Neural crest cell (in vitro differentiated cells): Measurements from ENCODE around the gene GLI2. TPM values are rescaled to one million over a fixed set of nuclear protein-coding genes. Genes with fewer than 3 reads are reported as not detected.

Source experiments
- DNase-seq: peaks from one replicate; pipeline ENCODE4 v3.0.0; 2021; ENCODE audit warnings: low read depth, mixed read lengths, low spot score
- H3K27ac Mint-ChIP-seq: one replicate; pipeline ENCODE4 v1.8.0; 2021; ENCODE audit warnings: mild to moderate bottlenecking, mixed read lengths; ENCODE audit not compliant: unreplicated experiment
- H3K27me3 Mint-ChIP-seq: 2 replicates; pipeline ENCODE4 v1.8.0; 2021; ENCODE audit warnings: low read depth, mild to moderate bottlenecking, mixed read lengths
- H3K36me3 Mint-ChIP-seq: 2 replicates; pipeline ENCODE4 v1.8.0; 2021; ENCODE audit warnings: low read depth, mild to moderate bottlenecking, mixed read lengths
- H3K4me1 Mint-ChIP-seq: 2 replicates; pipeline ENCODE4 v1.8.0; 2021; ENCODE audit warnings: mixed read lengths
- H3K4me3 Mint-ChIP-seq: one replicate; pipeline ENCODE4 v1.8.0; 2021; ENCODE audit warnings: mild to moderate bottlenecking, mixed read lengths
- H3K9me3 Mint-ChIP-seq: 2 replicates; pipeline ENCODE4 v1.8.0; 2021; ENCODE audit warnings: mixed read lengths
- CTCF ChIP-seq: fragments of 200-600 bp; sonication (generic); conservative IDR thresholded peaks from 2 replicates; pipeline ENCODE4 v1.5.0; 2021; ENCODE audit warnings: antibody characterized with exemption, mild to moderate bottlenecking
- total RNA-seq: library from RNA; stranded (reverse); gene quantifications from 2 replicates; pipeline ENCODE4 v1.2.1, GENCODE V29; 2021

GLI2 gene
- total RNA-seq, 1 donor from 2014 or later: 48.8 TPM

GRCh38 chr2:120691410-120691809, 44.3 kb upstream of the GLI2 start:
- no peak overlapping the region for H3K27ac Mint-ChIP-seq
- H3K4me3 Mint-ChIP-seq: no peak overlapping the region
- DNase-seq: no peak
- H3K4me1 Mint-ChIP-seq: peaks cover 4% of the 10 kb centered on the region
- peaks cover 35% of the 10 kb centered on the region for H3K27me3 Mint-ChIP-seq
- no peak for TF ChIP-seq CTCF
- H3K9me3 Mint-ChIP-seq: no peaks in the 10 kb centered on the region
- no peaks in the 10 kb centered on the region for H3K36me3 Mint-ChIP-seq

- Mint-ChIP-seq H3K27ac (no peak overlapping the region), H3K36me3 (no peaks in the 10 kb centered on the region), H3K27me3 (peaks cover 37% of the 10 kb centered on the region), H3K9me3 (no peaks in the 10 kb centered on the region), H3K4me1 (peaks cover 4% of the 10 kb centered on the region), H3K4me3 (no peak overlapping the region)
- DNase-seq: no peak
- TF ChIP-seq CTCF: no peak
Measured at GRCh38 chr2:120692691-120693090, 43.0 kb upstream of the GLI2 start.

- Mint-ChIP-seq H3K4me1 (peaks cover 4% of the 10 kb centered on the region), H3K36me3 (no peaks in the 10 kb centered on the region), H3K27me3 (peaks cover 37% of the 10 kb centered on the region), H3K9me3 (no peaks in the 10 kb centered on the region), H3K4me3 (no peak overlapping the region), H3K27ac (no peak overlapping the region)
- no peak for DNase-seq
- no peak for TF ChIP-seq CTCF
Measured at GRCh38 chr2:120693121-120693520, 42.5 kb upstream of the GLI2 start.

GRCh38 chr2:120694034-120694433, 41.6 kb upstream of the GLI2 start:
- no peak for TF ChIP-seq CTCF
- Mint-ChIP-seq H3K27me3 (peaks cover 36% of the 10 kb centered on the region), H3K4me3 (no peak overlapping the region), H3K27ac (no peak overlapping the region), H3K4me1 (peaks cover 4% of the 10 kb centered on the region), H3K9me3 (no peaks in the 10 kb centered on the region), H3K36me3 (no peaks in the 10 kb centered on the region)
- no peak for DNase-seq

GRCh38 chr2:120697471-120697870, 38.2 kb upstream of the GLI2 start:
- Mint-ChIP-seq H3K9me3 (no peaks in the 10 kb centered on the region), H3K27me3 (peaks cover 23% of the 10 kb centered on the region), H3K4me1 (peaks cover 4% of the 10 kb centered on the region), H3K36me3 (no peaks in the 10 kb centered on the region), H3K4me3 (no peak overlapping the region), H3K27ac (no peak overlapping the region)
- no peak for DNase-seq
- TF ChIP-seq CTCF: no peak

- Mint-ChIP-seq H3K36me3 (no peaks in the 10 kb centered on the region), H3K4me1 (peaks cover 4% of the 10 kb centered on the region), H3K27me3 (peaks cover 18% of the 10 kb centered on the region), H3K9me3 (no peaks in the 10 kb centered on the region), H3K4me3 (no peak overlapping the region), H3K27ac (no peak overlapping the region)
- no peak for TF ChIP-seq CTCF
- DNase-seq: no peak
Measured at GRCh38 chr2:120699292-120699691, 36.4 kb upstream of the GLI2 start.
